ENCODE data around the gene SRC. TPM values are rescaled to one million over a fixed set of nuclear protein-coding genes. Genes with fewer than 3 reads are reported as not detected.

Gene SRC
- total and polyA plus RNA-seq, 2 donors, result 4.4 to 14.5 TPM

DNA sequence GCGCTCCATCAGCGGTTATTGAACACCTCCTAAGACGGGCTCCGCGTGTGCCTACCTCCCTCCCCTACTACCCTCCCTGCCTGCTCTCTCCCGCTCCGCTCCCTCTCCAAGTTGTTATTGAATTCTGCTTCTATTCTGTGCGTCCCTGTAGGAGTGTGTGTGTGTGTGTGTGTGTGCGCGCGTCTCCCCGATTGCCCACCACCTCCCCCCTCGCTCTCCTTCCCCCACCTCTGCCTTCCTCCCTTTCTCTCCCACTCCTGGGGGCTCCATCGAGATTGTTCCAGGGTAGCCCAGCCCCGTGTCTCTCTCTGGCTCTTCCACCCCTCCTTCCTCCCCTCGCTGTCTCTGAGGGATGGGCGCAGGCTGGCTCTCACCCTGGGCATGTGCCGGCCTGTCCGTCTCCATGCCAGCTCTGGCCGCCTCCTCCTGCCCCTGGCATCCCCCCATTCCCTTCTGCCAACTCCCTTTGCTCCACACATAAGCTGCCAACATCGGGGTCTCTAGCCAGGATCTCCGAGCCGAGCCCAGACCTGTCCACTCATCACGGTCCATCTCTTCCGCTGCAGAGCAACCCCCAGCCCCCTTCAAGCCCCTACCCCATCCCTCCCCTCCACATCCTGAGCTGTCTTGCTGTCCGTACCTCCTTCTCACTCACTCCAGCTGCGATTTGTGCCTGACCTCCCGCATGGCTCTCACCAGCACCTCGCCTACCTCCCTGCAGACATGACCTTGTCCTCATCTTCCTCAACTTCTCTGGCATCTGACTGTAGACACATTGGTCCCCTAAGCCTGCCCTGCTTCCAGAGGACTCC lies 68.5 kb downstream of the SRC start:
- Histone ChIP-seq H3K27ac (ENCODE audit: low read depth in 1 of 2, low read length in 1 of 2) (no peak overlapping the region), H3K4me3 (ENCODE audit: low read length in 2 of 2) (no peak overlapping the region), H3K9me3 (ENCODE audit: control insufficient read depth in 2 of 2, insufficient read depth in 1 of 2, low read length in 1 of 2) (no peaks in the 10 kb centered on the region), H3K4me1 (ENCODE audit: control insufficient read depth in 2 of 2, insufficient read depth in 2 of 2, low read length in 2 of 2) (peaks cover 12 to 31% of the 10 kb centered on the region in 2 donors), H3K27me3 (ENCODE audit: control insufficient read depth in 2 of 2, insufficient read depth in 1 of 2, low read length in 1 of 2) (peaks cover 0 to 10% of the 10 kb centered on the region in 2 donors), H3K36me3 (ENCODE audit: control insufficient read depth in 2 of 2, insufficient read depth in 2 of 2, low read length in 1 of 2) (no peaks in the 10 kb centered on the region)
- DNase-seq (ENCODE audit: low read depth in 6 of 9, low spot score in 9 of 9), result no peak
- 90% methylated on average over 29 of the region's 29 CpGs for WGBS

DNA sequence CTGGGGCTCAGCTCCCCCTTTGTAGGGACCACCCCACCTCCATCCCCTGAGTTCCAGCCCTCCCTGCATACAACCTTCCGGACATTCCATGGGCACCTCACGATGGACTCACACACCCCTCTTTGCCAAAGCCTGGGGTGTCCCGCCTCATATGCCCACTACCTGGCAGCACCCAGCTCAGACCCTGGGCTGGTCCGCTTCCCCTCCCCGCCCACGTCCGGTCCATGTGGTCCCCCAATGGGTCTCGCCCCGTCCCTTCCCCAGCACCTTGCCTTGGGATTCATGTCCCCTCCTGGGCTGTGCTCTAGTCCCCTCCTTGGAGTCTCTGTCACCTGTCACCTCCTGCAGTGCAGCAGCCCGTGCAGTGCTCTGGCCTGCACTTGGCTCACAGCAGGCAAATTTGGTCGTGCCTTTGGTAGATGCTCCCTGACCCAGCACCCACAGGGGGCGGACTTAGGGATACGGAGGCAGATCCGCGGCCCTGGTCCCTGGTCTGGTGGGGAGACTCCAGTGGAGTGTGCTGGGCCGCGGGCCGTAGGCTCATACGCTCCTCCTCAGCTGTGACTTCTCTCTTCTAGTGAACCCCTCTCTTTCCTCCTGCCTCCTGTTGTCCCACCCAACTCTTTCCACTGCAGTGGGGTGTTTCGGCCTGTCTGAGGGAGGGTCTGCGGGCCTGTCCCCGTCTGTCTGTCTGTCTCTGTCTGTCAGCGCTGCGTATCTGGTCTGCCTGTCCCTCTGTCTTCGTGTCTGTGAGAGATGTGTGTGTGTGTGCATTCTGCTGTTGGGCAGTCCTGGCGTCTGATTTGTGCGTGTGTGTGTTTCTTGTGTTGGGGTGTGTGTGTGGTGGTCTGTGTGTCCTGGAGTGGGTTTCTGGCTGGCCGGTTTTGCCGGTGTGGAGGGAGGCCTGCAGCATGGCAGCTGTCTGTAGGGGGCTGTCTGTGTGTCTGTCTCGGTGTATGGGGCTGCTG lies 69.5 kb downstream of the SRC start:
- H3K4me1 ChIP-seq (ENCODE audit: control insufficient read depth in 2 of 2, insufficient read depth in 2 of 2, low read length in 2 of 2), result peaks cover 12 to 30% of the 10 kb centered on the region in 2 donors
- H3K9me3 ChIP-seq (ENCODE audit: control insufficient read depth in 2 of 2, insufficient read depth in 1 of 2, low read length in 1 of 2), result no peaks in the 10 kb centered on the region
- WGBS, result 97% methylated on average over 30 of the region's 30 CpGs
- DNase-seq (ENCODE audit: low read depth in 6 of 9, low spot score in 9 of 9), result no peak
- H3K36me3 ChIP-seq (ENCODE audit: control insufficient read depth in 2 of 2, insufficient read depth in 2 of 2, low read length in 1 of 2), result no peaks in the 10 kb centered on the region
- H3K27ac ChIP-seq (ENCODE audit: low read depth in 1 of 2, low read length in 1 of 2), result no peak overlapping the region
- no peak overlapping the region for H3K4me3 ChIP-seq (ENCODE audit: low read length in 2 of 2)
- H3K27me3 ChIP-seq (ENCODE audit: control insufficient read depth in 2 of 2, insufficient read depth in 1 of 2, low read length in 1 of 2), result peaks cover 0 to 18% of the 10 kb centered on the region in 2 donors

DNA sequence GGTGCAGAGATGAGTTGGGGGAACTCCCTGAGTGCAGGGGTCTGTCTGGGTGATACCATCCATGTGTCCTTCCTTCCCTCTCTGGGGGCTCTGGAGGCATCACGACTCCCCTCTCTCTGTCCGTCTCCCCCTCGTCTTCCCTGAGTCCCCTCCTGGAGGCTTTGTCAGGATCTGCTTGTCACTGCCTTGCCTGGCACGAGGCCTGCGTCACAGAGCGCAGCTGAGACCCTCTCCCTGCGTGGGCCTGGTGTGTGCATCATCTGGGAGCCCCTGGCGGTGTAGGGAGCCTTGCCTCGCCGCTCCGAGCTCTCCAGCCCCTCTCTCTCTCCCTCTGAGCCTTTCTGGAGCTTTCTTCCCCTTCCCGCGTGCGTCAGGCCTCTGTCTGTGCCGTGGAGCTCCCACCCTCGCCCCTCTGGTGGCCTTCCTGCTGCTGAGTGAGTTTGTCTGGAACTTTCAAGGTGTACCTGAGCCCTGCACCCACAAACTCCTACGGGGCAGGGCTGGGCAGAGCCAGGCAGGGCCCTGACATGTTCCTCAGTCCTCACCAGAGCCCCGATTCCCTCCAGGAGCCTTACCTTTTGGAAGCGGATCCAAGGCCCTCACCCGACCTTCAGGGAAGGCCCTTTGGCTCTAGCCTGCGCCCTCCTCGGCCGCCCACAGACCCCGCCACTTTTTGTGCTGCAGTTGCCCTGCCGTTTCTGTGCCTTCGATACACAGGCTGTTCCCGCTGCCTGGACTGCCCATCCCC lies 70.3 kb downstream of the SRC start:
- Histone ChIP-seq H3K36me3 (ENCODE audit: control insufficient read depth in 2 of 2, insufficient read depth in 2 of 2, low read length in 1 of 2) (no peaks in the 10 kb centered on the region), H3K4me1 (ENCODE audit: control insufficient read depth in 2 of 2, insufficient read depth in 2 of 2, low read length in 2 of 2) (peaks cover 6 to 27% of the 10 kb centered on the region in 2 donors), H3K4me3 (ENCODE audit: low read length in 2 of 2) (no peak overlapping the region), H3K27me3 (ENCODE audit: control insufficient read depth in 2 of 2, insufficient read depth in 1 of 2, low read length in 1 of 2) (peaks cover 0 to 25% of the 10 kb centered on the region in 2 donors), H3K9me3 (ENCODE audit: control insufficient read depth in 2 of 2, insufficient read depth in 1 of 2, low read length in 1 of 2) (no peaks in the 10 kb centered on the region), H3K27ac (ENCODE audit: low read depth in 1 of 2, low read length in 1 of 2) (no peak overlapping the region)
- no peak for DNase-seq (ENCODE audit: low read depth in 6 of 9, low spot score in 9 of 9)
- 93% methylated on average over 27 of the region's 27 CpGs for whole genome bisulfite sequencing

DNA sequence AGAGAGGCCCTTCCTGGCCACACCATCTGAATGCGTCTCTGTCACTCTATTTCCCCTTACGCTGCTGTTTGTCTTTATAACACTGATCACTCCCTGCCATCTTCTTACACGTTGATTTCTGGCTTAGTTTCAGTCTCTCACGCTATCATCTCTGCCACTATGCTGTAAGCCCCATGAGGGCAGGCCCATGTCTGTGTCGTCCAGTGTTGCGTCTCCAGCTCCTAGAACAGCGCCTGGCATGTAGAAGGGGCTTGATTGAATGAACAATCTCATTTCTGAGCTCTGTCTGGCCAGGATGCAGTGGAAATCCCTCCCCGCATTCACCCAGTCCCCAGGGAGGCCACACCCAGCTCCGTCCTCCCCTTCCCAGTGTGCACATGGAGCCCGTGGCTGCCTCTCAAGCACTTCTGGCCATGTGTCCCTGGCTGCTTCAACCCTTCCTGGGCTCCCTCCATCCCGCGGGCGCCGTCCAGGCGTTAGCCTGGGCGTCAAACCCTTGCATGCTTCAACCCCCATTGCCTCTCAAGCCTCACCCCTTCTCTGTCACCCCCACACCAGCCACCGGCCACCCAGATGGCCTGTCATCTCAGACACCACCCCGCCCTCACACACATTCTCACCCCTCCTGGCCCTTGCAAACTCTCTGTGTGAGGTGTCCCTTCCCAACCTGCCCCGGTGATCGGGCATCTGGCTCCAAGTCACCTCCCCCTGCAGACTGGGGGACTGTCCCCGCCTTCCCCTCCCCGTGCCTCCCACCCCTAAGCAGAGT lies 71.1 kb downstream of the SRC start:
- Histone ChIP-seq H3K4me3 (ENCODE audit: low read length in 2 of 2) (no peak overlapping the region), H3K9me3 (ENCODE audit: control insufficient read depth in 2 of 2, insufficient read depth in 1 of 2, low read length in 1 of 2) (no peaks in the 10 kb centered on the region), H3K27me3 (ENCODE audit: control insufficient read depth in 2 of 2, insufficient read depth in 1 of 2, low read length in 1 of 2) (peaks cover 2 to 33% of the 10 kb centered on the region in 2 donors), H3K4me1 (ENCODE audit: control insufficient read depth in 2 of 2, insufficient read depth in 2 of 2, low read length in 2 of 2) (peaks cover 0 to 22% of the 10 kb centered on the region in 2 donors), H3K36me3 (ENCODE audit: control insufficient read depth in 2 of 2, insufficient read depth in 2 of 2, low read length in 1 of 2) (no peaks in the 10 kb centered on the region), H3K27ac (ENCODE audit: low read depth in 1 of 2, low read length in 1 of 2) (no peak overlapping the region)
- WGBS, result 96% methylated on average over 22 of the region's 22 CpGs
- no peak for DNase-seq (ENCODE audit: low read depth in 6 of 9, low spot score in 9 of 9)

DNA sequence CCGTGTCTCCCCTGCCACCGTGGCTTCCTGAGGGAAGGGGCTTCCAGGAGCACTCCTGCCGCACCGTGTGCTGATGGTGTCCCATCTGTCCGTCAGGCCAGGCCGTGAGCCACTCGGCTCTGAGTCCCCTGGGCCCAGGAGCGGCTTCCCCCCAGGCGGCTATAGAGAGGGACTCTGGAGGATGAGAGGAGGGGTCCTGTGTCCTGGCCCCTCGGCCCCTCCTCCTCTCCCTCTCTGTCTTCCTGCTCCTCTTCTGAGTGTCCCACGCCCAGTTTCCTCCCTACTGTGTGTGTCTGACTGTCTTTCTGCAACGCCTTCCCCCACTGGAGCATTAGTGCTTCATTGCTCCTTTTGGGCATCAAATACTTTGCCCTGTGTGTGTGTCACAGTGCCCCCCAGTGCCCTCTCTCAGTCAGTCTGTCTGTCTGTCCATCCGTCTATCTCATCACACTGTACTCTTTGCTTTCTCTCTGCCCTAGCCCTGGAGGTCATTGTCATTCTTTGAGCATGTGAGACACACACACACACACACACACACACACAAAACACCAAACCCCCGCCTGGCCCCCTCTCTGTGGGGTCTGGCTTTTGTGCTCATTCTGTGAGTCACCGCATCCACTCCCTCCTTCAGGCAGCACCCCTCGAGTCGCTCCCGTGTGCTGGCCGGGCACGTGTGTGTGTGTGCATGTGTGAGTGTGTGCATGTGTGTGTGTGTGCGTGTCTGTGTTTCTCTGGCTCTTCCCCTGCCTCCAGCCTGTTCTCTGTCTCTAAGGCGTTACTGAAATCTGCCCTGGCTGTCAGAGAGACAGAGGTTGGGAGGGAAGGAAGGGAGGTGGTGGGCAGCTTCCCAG lies 71.9 kb downstream of the SRC start:
- Histone ChIP-seq H3K4me1 (ENCODE audit: control insufficient read depth in 2 of 2, insufficient read depth in 2 of 2, low read length in 2 of 2) (peaks cover 0 to 17% of the 10 kb centered on the region in 2 donors), H3K27ac (ENCODE audit: low read depth in 1 of 2, low read length in 1 of 2) (no peak overlapping the region), H3K36me3 (ENCODE audit: control insufficient read depth in 2 of 2, insufficient read depth in 2 of 2, low read length in 1 of 2) (no peaks in the 10 kb centered on the region), H3K27me3 (ENCODE audit: control insufficient read depth in 2 of 2, insufficient read depth in 1 of 2, low read length in 1 of 2) (peaks cover 2 to 41% of the 10 kb centered on the region in 2 donors), H3K9me3 (ENCODE audit: control insufficient read depth in 2 of 2, insufficient read depth in 1 of 2, low read length in 1 of 2) (no peaks in the 10 kb centered on the region), H3K4me3 (ENCODE audit: low read length in 2 of 2) (no peak overlapping the region)
- WGBS, result 88% methylated on average over 22 of the region's 22 CpGs
- no peak for DNase-seq (ENCODE audit: low read depth in 6 of 9, low spot score in 9 of 9)

DNA sequence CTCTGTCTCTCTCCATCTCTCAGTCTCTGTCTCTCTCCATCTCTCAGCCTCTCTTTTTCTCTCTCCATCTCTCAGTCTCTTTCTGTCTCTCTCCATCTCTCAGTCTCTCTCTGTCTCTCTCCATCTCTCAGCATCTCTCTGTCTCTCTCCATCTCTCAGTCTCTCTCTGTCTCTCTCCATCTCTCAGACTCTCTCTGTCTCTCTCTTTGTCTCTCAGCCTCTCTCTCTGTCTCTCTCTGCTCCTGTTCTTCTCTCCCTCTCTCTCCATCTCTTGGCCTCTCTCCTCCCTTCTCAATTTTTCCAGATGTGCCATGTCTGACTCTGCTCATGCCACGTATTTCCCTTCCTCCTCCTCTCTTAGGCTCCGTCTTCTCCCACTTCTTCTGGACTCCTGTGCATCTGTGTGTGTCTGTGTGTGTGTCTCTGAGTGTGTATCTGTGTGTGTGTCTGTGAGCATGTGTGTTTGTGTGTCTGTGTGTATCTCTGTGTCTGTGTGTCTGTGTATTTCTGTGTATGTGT lies 72.7 kb downstream of the SRC start:
- DNase-seq (ENCODE audit: low read depth in 6 of 9, low spot score in 9 of 9), result no peak
- no peak overlapping the region for H3K27ac ChIP-seq (ENCODE audit: low read depth in 1 of 2, low read length in 1 of 2)
- no peaks in the 10 kb centered on the region for H3K9me3 ChIP-seq (ENCODE audit: control insufficient read depth in 2 of 2, insufficient read depth in 1 of 2, low read length in 1 of 2)
- H3K27me3 ChIP-seq (ENCODE audit: control insufficient read depth in 2 of 2, insufficient read depth in 1 of 2, low read length in 1 of 2), result peaks cover 2 to 49% of the 10 kb centered on the region in 2 donors
- H3K4me3 ChIP-seq (ENCODE audit: low read length in 2 of 2), result no peak overlapping the region
- 90% methylated on average over 2 of the region's 2 CpGs for WGBS
- H3K36me3 ChIP-seq (ENCODE audit: control insufficient read depth in 2 of 2, insufficient read depth in 2 of 2, low read length in 1 of 2), result no peaks in the 10 kb centered on the region
- H3K4me1 ChIP-seq (ENCODE audit: control insufficient read depth in 2 of 2, insufficient read depth in 2 of 2, low read length in 2 of 2), result peaks cover 0 to 11% of the 10 kb centered on the region in 2 donors

DNA sequence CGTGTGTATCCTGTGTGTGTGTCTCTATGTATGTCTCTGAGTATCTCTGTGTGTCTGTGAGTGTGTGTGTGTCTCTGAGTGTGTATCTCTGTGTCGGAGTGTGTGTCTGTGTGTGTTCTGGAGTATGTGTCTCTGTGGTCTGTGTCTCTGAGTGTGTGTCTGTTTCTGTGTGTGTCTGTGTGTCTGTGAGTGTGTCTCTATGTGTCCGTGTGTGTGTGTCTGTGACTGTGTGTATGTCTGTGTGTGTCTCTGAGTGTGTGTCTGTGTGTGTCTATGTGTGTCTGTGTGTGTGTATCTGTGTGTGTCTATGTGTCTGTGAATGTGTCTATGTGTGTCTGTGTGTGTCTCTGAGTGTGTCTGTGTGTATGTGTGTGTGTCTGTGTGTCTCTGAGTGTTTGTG lies 73.4 kb downstream of the SRC start:
- Histone ChIP-seq H3K4me1 (ENCODE audit: control insufficient read depth in 2 of 2, insufficient read depth in 2 of 2, low read length in 2 of 2) (peaks cover 0 to 11% of the 10 kb centered on the region in 2 donors), H3K9me3 (ENCODE audit: control insufficient read depth in 2 of 2, insufficient read depth in 1 of 2, low read length in 1 of 2) (no peaks in the 10 kb centered on the region), H3K4me3 (ENCODE audit: low read length in 2 of 2) (no peak overlapping the region), H3K27ac (ENCODE audit: low read depth in 1 of 2, low read length in 1 of 2) (no peak overlapping the region), H3K27me3 (ENCODE audit: control insufficient read depth in 2 of 2, insufficient read depth in 1 of 2, low read length in 1 of 2) (peaks cover 2 to 49% of the 10 kb centered on the region in 2 donors), H3K36me3 (ENCODE audit: control insufficient read depth in 2 of 2, insufficient read depth in 2 of 2, low read length in 1 of 2) (no peaks in the 10 kb centered on the region)
- WGBS, result 95% methylated on average over 3 of the region's 3 CpGs
- DNase-seq (ENCODE audit: low read depth in 6 of 9, low spot score in 9 of 9), result no peak

Measured in thymus (tissue), 11 donors.